GM19240 (cell line): Measurements from ENCODE around the gene TRMT1.
"Not testable (repeated sequence)": the region's sequence is repeated elsewhere in the genome, so short reads cannot be mapped to it uniquely, and the experiment has no call there.

Experiments
- DNase-seq: peaks from one replicate; pipeline ENCODE4 v3.0.0; 2011; ENCODE audit warnings: low spot score; ENCODE audit not compliant: insufficient read length

TRMT1 gene

GRCh38 chr19:13150931-13151604 is 34.5 kb upstream of the TRMT1 start:
- DNase-seq = no peak

DNA sequence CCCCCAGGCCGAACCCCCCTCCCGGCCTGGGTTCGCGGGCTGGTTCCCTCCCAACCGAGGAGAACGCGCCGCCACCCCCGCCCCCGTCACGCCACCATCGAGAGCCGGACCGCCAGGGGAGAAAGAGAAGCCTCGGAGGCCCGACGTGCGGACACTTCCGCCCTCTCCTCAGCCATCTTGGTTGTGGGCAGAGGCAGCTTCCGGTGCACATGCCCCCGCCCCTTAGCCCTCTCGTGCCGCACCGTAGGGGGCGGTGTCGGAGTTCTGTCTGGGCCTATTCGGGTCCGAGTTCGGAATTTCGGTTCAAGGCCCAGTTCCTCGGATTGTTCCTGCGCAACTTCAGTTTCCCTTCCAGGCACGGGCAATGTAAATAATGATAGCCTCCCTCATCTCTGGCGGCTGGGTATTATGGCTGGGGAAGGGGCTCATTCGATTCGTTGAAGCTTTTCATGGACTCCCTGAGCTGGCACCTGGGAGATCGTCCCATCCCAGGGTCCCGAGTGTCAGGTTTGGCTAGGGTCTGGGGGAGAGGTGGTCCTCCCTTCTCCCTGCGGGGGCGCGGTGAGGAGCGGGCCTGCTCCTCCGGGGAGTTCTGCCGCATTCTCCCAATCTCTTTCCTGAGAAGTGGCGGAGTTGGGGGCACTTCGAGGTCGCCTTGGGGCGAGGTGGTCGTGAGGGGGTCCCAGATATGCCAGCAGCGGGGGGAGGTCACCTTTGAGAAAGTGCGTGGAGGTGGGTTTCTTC is 33.8 kb upstream of the TRMT1 start, which contains the start of the genes IER2 and STX10:
IER2 (plus strand) TSS at position 225 of the 744 bp plus-strand sequence. CDS start 2,776 bp downstream, outside the sequence.
STX10 (minus strand) TSS at position 189 of the 744 bp plus-strand sequence. CDS start 202 bp downstream, outside the sequence.
- peak; percentile 83 for DNase-seq

DNA sequence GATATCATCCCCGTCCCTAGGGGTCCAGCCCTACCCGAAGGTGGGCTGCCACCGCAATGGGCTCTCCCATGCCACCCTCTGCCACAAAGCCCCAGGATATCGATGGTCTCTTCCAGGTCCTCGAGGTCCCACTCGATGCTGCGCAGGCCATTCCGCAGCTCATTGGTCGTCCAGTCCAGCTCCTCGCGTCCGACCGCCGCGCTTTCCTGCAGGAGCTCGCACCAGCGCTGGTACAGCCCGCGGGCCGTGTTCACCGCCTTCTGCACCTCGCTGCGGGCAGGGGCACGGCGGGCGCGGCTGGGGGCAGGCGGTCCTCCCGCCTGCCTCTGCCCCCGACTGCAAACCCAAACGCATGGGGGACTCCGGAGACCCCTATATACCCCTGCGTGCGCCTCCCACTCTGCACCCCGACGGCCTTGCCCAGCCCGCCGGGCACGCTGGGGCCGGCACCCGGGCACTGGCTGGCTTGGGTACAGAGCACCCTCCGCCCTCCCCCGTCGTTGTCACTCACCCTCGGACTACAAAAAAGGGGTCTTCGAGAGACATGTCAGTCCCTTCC is 33.2 kb upstream of the TRMT1 start:
- no peak for DNase-seq

- not testable (repeated sequence) for DNase-seq
These were observed 32.7 kb upstream of the TRMT1 start for GRCh38 chr19:13149173-13149627.

DNA sequence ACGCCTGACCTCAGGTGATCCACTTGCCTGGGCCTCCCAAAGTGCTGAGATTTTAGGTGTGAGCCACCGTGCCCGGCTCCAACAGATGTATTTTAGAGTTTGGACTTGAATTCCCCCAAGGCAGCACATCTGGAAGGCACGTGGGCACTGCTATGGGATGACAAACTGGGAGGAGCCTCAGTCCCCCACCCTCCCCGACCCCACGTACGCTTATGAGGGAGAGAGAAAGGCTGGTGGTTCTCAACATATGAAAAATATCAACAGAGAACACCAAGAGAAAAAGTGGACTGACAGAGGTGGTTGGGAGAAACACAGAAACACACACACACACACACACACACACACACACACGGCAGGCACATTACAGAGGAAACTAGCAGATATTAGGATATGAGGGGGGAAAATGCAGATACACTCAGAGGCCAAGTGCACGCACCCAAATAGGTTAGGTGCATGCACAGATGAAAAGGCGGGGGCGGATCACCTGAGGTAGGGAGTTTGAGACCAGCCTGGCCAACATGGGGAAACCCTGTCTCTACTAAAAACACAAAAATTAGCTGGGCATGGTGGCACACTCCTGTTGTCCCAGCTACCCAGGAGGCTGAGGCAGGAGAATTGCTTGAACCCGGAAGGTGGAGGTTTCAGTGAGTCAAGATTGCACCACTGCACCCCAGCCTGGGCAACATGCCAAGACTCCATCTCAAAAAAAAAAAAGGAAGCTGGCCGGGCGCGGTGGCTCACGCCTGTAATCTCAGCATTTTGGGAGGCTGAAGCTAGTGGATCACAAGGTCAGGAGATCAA is 30.4 kb upstream of the TRMT1 start:
- no peak for DNase-seq

- no peak for DNase-seq
These were observed 23.2 kb upstream of the TRMT1 start for GRCh38 chr19:13139633-13140311.

- no peak for DNase-seq
These were observed 22.3 kb upstream of the TRMT1 start for GRCh38 chr19:13138916-13139198.

- DNase-seq = no peak
These were observed 21.8 kb upstream of the TRMT1 start for GRCh38 chr19:13138171-13138915.

- DNase-seq = no peak
These were observed 20.8 kb upstream of the TRMT1 start for GRCh38 chr19:13137290-13137794.

GRCh38 chr19:13135068-13136062 is 18.8 kb upstream of the TRMT1 start:
- no peak for DNase-seq

GRCh38 chr19:13134626-13135025 is 18.1 kb upstream of the TRMT1 start:
- no peak for DNase-seq

GRCh38 chr19:13133241-13133870 is 16.8 kb upstream of the TRMT1 start:
- no peak for DNase-seq

DNA sequence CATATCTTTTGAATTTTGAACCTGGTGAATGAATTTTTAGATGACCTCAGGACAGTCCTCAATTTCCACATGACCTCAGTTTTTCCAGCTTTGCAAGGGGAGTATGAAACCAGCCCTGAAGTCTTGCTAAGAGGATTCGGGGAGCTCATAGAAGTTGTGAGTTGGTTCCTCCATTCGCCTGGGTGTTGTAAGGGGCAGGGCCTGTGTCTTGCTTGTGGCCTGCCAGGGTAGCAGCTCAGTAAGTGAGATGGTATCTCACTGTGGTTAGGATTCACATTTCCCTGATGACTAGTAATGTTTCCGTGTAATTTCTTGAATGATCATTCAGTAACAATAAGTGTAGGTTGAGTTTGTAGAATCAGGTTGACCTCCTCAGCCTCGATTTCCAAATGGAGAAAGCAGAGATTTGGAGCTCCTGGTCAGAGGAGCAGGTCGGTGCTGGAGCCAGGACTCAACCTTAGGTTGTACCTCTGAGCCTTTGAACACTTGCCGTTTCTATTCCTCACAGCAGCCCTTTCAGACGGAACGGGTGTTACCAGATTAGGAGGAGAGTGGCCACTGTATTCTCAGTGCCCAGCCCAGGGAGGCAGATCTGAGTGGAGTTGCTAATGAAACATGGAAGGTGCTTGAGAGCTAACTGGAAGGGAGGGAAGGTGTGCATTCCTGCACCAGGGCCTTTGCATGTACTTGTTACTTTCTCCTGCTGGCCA is 16.1 kb upstream of the TRMT1 start:
- DNase-seq = no peak

GRCh38 chr19:13130886-13131490 is 14.4 kb upstream of the TRMT1 start:
- no peak for DNase-seq

GRCh38 chr19:13129384-13129783 is 12.8 kb upstream of the TRMT1 start:
- DNase-seq = no peak

DNA sequence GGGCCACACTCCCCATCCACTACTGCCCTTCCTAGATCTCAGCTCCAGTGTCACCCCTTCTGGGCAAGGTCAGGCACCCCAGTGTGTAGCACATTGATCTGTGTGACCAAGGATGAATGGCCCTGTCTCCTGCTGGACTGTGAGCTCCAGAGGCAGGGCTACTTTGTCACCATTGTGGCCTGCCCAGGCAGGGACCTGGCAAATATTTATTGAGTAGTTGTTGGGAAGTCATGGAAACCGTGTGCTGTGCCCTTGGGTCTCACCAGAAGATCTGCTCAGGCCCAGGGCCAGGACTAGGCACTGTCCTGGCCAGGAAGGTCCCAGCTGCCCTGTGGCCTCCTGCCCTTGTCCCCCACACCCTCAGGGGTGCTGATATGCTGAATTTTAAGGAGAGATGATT is 12.0 kb upstream of the TRMT1 start:
- no peak for DNase-seq

GRCh38 chr19:13127811-13128575 is 11.5 kb upstream of the TRMT1 start:
- DNase-seq = no peak
